ENCODE measurements around the gene ZNF746.
A peak's percentile ranks its signal among the peaks of the same experiment; 100 is the strongest.
"Not testable (repeated sequence)": the region's sequence is repeated elsewhere in the genome, so short reads cannot be mapped to it uniquely, and the experiment has no call there.

The ZNF746 gene

DNA sequence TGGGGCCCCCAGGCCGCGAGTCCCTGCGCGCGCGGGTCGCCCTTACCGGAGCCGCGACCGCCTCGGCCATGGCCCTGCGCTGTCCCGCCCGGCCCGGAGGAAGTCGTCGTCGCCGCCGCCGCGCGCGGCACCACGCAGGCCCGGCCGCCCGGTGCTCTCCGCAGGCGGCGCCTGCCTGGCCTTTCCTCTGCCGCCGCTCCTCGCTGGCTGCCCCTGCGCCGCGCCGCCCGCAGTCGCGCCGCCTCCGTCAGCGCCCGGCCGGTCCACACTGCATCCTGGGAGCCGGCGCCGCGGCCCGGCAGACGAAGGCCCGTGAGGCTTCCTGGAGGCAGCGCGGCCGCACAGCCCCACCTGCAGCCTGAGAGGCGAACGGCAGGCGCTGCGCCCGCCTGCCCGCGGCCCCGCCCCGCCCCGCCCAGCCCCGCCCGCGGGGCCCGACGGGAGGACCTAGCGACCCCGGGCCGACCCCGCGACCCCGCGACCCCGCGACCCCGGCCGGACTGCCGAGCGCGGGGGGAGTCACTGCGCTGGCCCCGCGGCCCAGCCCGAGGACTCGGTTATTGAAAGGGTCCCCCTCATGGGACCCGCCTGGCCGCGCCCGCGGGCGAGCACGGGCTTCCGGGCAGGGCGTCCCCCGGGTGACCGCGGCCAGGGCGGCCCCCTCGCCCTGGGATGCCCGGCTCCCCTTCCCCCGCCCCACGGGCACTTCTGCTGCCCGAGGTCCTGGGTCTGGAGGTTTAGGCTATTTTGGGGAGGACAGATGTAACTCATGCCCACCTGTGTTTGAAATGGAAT, at the start of gene ZNF746:
ZNF746 (minus strand) TSS at position 343 of the 795 bp plus-strand sequence; CDS start at position 70, 273 bp downstream.
- DNase-seq, result peak; percentile 82

DNA sequence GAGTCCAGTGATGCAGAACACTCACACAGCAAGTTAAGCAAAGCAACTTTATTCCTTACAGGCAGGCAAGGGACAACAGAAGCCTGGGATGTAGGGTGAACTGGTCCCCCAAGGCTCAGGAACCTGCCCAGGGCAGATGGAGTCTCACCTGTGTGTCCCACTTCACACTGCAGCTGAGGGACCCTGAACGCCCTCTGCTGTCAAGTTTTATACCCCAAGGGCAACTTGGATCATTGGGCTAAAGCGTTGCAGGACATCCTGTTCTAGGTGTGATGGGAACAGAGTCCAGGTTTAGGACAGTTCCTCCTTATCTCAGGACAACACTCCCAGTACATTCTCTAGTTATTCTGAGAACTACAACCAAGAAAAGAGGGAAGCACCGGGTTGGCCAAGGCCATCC, 49.5 kb upstream of the ZNF746 start:
- no peak for DNase-seq

DNA sequence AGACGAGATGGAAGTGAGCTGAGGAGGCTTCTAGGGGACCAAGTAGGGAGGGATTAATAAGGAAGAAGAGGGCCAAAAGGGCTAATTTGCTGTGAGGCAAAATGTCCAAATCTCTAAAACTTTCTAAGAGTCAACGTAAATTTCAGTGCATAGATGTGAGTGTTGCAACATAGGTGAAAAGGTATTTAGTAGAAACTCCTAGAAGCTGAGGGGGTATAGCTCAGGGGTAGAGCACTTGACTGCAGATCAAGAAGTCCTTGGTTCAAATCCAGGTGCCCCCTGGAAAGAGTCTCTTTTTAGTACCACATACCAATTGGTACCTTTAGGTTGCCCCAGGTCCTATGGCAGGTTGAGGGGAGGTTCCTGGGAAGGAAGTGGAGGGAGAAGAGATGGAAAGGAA, 48.7 kb upstream of the ZNF746 start:
- no peak for DNase-seq

DNA sequence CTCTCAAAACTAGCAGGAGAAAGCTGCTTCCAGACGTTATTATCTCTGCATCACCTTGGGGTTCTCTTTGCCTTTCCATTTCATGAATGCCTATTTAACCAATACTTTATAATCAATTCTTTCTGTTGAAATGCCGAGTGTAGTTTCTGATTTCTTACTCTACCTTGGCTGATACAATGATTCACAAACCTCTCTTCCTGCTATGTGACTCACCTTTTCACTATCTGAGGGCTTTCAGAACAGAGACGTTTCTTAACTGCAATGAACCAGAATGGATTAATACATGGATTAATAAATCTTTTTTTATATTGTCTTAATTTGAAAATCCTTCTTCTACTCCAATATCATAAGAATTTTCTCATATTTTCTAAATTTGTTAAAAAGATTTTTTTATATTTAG, 46.4 kb upstream of the ZNF746 start:
- DNase-seq, result no peak

DNA sequence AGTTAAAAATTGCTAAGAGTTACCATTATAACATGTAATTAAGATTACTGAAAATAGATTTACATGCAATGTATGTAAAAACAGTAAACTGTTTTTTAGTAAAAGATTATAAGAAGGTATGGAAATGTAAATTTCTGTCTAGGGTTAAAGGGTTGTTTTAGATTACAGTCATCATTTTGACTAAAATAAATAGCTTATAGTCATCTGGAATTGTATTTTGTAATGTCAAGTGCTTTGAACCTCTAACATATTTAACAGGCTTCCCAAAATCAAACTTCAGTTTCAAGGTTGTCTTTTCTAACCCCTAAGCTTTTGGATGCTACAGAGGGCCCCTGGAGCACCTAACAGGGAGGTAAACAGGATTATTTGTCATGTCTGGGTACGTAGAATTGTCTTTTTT, 35.0 kb upstream of the ZNF746 start:
- DNase-seq, result no peak

DNA sequence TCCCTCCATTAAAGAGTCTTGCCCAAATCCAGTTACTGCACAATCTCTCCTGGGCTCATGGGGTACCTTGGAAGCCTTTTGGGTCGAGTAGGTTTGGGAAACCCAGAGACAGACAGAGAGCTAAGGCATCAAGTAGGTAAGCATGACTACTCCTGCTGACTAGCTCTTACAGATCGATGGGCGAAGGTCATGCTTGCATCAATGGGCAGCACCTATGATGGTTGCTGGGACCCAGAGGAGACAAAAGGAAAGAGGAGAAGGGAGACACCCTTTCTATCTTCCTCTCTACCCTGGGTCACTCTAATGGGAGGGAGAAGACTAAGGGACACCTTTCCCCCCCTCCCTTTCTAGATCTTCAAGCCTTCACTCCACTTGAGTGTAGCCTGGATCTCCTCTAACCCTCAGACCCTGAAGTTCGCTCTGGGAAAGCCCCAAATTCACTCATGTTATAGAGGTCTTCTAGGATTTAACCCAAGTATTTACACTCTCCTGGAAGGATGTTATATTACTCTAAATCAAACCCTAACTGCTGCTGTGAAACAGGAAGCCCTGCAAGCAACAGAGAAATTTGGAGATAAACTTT, 31.6 kb upstream of the ZNF746 start:
- peak; percentile 13 for DNase-seq

DNA sequence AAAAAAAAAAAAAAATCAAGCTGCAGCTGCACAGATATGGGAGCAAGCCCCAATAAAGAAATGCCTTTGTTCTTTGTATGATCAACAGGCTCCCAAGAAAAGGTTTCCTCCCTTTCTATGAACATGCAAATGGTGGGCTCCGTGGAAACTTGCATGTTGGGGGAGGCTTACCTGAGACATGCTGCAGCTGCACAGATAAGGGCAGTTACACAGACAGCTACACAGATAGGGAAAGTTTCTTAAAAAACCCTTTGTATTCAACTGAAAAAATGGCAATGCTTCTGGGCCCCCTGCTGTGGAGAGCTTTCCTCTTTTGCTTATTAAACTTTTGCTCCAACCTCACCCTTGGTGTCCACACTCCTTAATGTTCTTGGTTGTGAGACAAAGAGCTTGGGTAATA, 29.8 kb upstream of the ZNF746 start:
- DNase-seq, result no peak

DNA sequence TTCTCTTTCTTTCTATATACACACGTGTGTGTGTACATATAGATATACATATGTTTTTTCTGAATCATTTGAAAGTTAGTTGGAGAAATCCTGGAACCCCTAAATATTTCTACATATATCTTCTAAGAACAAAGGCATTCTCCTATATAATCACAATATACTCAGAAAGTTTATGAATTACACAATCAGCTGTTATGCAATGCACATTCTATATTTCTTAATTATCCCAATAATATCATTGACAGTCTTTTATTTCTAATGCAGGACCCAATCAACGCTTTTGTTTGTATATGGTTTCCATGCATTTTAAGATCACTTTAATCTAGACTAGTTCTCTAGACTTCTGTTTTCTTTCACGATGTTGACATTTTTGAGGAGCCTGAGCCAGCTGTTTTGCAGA, 27.7 kb upstream of the ZNF746 start:
- no peak for DNase-seq

DNA sequence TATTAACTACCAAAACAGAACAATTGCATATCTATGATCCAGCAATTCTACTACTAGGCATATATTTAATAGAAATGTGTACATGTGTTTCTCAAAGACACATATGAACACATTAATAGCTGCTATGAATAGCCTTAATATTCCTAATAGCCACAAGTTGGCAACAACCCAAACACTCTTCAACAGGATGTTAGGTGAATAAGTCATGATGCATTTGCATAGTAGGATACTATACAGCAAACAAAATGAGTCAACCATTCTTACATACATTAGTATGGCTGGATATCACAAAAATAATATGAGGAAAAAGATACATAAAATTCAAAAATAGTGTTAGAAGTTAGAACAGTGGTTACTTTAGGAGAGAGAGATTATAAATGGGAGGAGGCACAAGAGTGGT, 26.8 kb upstream of the ZNF746 start:
- DNase-seq, result no peak

DNA sequence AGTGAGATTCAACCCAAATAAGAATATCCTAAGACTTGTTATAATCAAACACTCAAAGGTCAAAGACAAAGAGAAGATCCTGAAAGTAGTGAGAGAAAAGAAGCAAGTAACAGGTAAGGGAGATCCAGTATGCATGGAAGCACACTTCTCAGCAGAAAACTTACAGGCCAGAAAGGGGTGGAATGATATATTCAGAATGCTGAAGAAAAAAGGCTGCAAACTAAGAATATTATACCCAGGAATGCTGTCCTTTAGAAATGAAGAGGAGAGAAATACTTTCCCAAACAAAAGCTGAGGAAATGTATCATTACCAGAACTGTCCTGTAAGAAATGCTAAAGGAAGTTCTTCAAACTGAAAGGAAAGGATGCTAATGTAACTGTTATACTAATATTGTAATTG, 12.6 kb upstream of the ZNF746 start:
- DNase-seq, result no peak

DNA sequence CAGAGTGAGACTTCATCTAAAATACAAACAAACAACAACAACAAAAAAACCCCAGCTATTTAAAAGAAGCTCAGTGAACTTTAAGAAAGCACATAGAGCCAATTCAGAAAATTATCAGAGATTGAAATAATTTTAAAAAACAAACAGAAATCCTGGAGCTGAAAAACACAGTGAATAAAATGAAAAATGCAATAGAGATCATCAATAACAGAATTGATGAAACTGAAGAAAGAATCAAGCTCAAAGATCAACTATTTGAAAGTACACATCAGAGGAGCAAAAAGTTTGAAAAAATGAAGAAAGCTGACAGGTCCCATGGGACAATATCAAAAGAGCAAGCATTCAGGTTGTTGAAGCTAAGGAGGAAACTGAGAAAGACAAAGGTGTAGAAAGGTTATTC, 12.2 kb upstream of the ZNF746 start:
- DNase-seq, result no peak

DNA sequence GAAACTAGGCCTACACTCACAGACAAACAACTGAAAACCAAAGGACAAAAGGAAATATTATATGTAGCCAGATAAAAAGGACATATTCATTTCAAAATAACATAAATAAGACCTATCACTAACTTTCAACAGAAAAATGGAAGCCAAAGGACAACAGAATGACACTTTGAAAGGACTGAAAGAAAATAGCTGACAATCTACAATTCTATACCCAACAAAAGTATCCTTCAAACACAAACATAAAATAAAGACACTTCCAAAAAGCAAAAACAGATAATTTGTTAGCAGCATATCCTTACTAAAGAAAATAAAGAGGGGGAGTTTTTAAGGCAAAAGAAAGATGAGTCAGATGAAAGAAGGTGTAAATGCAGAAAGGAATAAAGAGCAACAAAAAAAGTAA, 7.9 kb upstream of the ZNF746 start:
- no peak for DNase-seq

DNA sequence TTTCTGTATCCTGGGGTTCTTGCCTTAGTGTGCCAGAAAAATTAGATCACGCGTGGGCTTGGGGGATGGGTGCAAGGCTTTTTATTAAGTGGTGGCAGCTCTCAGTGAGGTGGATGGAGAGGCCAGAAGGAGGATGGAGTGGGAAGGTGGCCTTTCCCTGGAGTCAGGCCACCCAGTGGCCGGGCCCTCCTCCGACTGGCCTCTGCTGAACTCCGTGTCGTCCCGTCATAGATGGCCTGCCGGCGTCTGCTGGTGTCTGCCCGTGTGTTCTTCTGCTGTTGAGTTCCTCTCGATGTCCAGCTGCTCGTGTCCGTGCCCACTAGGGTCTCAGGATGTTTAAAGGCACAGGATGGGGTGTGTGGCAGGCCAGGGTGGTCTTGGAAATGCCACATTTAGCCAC, 4.0 kb upstream of the ZNF746 start:
- no peak for DNase-seq

DNA sequence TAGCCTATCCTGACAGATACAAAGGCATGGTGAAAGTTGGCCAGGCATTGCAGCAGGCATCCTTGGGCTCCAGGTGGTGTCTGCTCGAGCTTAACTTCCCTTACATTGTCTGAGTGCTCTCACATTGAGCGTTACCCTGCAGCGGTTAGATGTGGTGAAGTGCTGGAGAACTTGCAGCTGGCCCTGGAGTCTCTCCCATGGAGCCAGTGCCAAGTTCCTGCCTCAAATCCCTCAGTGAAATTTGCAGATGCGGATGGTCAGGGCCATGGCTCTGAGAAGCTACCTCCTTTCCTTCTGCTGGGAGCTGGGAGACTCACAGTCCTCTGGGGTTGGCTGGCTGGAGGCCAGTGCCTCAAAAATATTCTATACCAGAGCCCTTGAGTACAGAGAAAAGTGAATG, 3.3 kb upstream of the ZNF746 start:
- no peak for DNase-seq

DNA sequence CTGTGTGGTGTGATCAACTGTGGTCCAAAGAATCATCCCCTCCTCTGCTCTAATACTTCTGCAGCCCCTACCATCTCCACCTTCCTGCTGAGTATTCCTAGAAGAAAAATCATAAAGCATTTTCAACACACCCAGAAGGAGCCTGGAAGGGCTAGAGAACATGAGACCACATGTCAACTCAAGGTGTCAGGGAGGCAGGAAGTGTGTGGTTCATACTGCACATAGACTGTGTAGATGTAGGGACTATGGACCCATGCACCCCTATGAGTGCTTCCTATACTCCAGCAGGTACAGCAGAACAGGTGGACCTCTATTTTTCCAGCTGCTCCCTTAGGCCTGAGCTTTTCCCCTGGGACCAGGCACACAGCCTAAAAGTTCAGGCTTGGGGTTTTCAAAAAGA, 2.6 kb upstream of the ZNF746 start:
- DNase-seq, result no peak

DNA sequence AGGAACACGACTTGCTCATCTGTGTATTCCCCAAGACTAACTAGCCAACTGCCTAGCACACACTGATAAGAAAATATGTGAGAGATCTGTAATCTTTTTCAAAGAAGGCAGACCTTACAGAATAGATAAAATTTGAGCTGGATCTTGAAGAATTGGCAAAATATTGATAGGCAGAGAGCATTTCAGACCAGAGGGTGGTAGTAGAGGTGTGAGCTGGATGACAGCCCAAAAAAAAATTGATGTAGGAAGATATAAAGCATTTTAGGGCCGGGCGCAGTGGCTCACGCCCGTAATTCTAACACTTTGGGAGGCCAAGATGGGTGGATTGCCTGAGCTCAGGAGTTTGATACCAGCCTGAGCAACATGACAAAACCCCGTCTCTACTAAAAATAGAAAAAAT, 1.2 kb upstream of the ZNF746 start:
- peak; percentile 10 for DNase-seq

DNA sequence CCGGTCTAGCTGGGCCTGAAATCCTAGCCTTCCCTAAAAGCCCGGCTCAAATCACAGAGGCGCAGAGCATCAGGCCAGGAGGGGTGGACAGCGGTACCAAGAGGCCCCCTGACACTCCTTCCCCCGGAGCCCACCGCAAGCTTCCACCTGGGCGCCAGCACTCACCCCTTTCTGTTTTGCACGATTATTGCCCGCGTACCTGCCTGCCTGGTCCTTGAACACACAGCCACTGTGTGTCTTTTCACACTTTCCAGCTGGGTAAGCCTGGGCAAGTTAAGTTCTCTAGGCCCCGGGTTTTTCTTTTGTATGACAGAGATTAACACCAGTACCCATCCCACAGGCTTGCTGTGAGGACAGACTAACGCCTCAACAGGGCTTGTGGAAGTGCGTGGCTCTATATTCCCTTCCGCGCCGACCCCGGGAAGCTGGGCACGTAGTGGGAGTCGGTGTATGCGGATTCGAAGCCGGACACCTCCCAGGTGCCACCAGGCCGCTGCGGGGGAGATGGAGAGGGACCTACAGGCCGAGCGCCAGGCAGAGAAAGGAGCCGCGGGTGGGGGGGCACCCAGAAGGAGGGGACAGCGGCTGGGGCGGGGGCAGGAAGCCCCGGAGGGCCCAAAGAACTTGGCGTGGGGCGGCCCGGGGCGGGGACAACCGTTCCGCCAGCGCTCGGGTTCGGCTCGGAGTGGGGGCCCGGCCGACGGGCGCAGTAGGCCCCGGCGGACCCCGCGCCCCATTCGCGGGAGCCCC, 792 bp downstream of the ZNF746 start:
- DNase-seq, result peak; percentile 1

DNA sequence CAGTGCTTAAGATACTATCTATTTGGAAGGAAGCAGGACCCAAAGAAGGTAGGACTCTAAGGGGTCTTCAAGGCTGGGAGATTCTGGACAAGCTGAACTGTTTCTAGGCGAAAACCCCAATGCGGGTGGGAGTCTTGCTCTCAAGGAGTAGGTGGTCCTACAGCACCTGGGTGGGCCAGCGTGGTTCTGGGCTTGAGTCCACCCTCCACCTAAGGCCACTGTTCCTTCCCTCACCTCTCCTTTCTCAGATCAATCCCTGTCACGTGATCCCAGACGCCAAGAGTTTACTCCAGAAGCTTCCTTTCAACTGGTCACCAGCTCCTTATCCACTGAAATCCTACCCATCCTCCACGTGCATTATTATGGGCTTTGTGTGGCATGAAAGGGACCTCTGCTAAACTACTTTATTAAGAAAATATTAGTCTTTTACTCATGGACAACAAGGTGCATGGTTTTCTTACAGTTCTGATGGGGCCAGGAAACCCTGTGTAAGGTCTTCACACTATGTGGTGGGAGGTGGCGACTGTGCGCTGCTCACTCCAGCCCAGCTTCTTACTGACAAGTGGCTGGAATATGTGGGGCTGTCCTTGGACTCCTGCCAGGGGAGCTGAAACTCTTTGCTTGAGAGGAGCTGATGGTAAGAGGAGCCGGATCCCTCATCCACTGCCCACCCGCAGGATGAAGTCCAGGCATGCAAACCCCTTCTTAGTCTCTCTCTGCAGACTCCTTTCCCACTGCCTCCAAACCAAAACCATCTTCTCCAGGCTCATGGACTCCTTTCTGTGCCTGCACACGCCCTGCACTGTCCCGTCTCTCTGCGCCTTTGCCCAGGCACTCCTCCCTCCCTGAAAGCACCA, 1.6 kb downstream of the ZNF746 start:
- DNase-seq, result peak; percentile 1

DNA sequence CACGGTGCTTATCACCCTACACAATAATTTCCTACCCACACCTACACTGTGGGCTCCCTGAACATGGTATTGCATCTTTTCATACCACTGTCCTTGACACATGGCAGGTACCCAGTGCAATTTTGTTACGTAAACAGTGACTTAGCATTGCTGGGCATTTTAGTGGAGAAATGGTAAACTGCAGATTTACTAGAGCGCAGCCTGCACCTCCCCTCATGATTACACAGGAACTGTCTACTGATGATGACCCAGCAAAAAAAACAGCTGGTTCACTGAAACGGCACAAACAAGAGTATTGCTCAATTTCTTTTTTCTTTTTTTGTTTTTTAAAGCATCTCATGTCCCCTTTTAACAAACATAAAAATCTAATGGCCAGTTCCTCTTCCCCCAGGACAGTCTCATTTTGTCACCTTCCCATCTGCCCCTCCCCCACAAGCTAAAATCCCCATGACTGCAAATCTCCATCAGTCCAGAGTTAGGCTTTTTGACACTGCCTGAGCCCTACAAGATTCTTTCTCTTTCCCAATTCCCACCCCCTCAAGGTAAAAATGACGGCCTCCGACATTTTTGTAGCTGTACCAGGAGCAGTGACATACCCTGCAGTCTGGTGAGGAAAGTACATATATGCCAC, 2.8 kb downstream of the ZNF746 start:
- DNase-seq, result peak; percentile 65

DNA sequence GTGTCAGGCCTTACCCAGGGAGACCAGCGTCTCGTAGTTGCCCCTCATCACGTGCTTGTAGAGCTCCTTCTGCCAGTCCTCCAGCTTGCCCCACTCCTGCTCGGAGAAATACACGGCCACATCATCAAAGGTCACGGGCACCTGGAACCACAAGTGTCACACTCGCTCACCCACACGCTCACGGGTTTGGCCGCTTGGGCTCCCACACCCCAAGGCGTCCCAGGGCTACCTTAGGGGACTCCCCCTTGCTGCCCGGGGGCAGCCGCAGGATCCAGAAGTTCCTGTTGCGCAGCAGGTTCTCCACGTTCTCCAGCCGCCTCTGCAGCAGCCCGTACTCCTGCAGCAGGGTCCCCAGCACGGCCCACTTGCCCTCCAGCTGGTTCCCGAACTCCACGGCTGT, 3.6 kb downstream of the ZNF746 start:
- DNase-seq, result not testable (repeated sequence)

DNA sequence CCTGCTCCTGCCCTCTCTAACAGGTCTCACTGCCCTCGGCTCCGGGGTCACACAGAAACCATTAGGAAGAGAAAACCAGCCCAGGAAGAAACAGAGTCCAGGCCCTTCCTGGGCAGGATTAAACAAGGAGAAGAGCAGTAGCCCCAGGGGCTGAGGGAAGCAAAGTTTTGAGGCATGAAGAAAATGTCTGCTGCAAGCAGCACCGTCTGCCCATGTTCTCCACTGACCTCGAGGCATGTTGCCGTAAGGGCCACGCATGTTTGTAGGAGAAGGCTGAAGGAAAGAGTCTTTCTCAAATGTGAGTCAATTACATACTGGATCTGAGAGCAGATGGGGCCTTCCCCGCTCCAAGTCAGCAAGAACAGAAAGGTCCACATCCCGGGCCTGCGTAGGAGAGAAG, 4.2 kb downstream of the ZNF746 start:
- DNase-seq, result no peak

DNA sequence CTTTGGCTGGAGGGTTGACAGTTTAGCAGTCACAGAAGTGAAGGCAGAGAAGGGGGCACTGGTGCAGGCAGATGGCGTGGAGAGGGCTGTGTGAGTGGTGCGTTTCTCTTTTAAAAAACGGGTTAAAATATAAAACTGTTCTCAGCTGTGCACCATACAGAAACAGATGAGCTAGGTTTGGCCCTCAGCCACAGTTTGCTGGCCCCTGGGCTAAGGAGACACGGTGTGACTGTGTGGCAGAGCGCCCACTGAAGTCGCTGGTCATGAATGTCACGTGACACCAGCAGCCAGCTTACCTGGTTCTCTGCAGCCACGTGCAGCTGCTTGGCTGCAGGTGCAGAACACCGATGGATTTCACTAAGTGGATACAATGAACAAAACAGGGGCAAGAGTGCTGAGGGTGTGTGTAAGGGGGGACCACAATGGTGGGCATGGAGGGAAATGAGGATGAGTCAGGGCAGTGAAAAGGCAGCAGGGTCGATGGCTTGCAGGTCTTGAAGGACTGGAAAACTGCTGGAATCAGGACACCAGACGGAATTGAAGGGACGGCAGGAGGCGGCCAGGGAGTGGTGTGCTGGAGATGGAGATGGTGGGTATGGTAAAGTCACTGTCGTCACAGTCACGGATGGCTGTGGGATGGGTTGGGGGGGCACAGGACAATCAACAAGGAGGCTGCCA, 7.4 kb downstream of the ZNF746 start:
- DNase-seq, result no peak

Data from OCI-M1 (cell line).